Stomach (tissue), 9 donors: ENCODE data around the gene ECSCR. TPM values are rescaled to one million over a fixed set of nuclear protein-coding genes. Genes with fewer than 3 reads are reported as not detected.

Experiments
- DNase-seq, 2 donors: peaks; one replicate each; pipeline versions ENCODE4 v3.0.0 to v3.0.0-alpha.2; 2013 to 2019
- H3K27ac ChIP-seq, 5 donors: fragments of 200-600 bp in 4 of 5; sonication (generic) in 4 of 5; one replicate each; pipeline ENCODE4 v1.5.1; 2013 to 2019; ENCODE audit warnings: mild to moderate bottlenecking in 1 of 5, moderate library complexity in 1 of 5
- H3K27me3 ChIP-seq, 3 donors: fragments of 200-600 bp; sonication (generic); one replicate each; pipeline ENCODE4 v1.5.1; 2017 to 2019; ENCODE audit warnings: mixed run types in 1 of 3
- H3K36me3 ChIP-seq, 4 donors: fragments of 200-600 bp; sonication (generic); 1 replicate in 3 of 4; 2 replicates in 1 of 4; pipeline ENCODE4 v1.5.1; 2016 to 2019
- H3K4me1 ChIP-seq, 4 donors: fragments of 200-600 bp; sonication (generic); one replicate each; pipeline ENCODE4 v1.5.1; 2016 to 2019
- H3K4me3 ChIP-seq, 4 donors: fragments of 200-600 bp; sonication (generic) in 3 of 4; one replicate each; pipeline ENCODE4 v1.5.1; 2016 to 2019; ENCODE audit warnings: mild to moderate bottlenecking in 1 of 4
- H3K9me3 ChIP-seq, 4 donors: fragments of 200-600 bp; sonication (generic); one replicate each; pipeline ENCODE4 v1.5.1; 2016 to 2019
- EP300 ChIP-seq: sonication (generic); formaldehyde crosslinking; IDR thresholded peaks from one replicate; pipeline ENCODE4 v1.6.1; 2017; ENCODE audit warnings: antibody characterized with exemption
- POLR2A ChIP-seq, 4 donors: fragments of 450-650 bp; IDR thresholded peaks; one replicate each; pipeline ENCODE4 v1.6.1; 2016; ENCODE audit warnings: antibody characterized with exemption in 4 of 4, control low read depth in 2 of 4, mild to moderate bottlenecking in 1 of 4, moderate library complexity in 1 of 4
- POLR2AphosphoS5 ChIP-seq, 3 donors: sonication (generic); formaldehyde crosslinking; IDR thresholded peaks; one replicate each; pipeline ENCODE4 v1.6.1; 2016; ENCODE audit warnings: antibody characterized with exemption in 3 of 3
- WGBS, 5 donors: extraction: QIAGEN DNeasy Blood & Tissue Kit in 3 of 5; methylation state at CpG; one replicate each; pipeline versions ENCODE4 v1.1.5 to v1.1.7; 2013 to 2018; 5-methylcytosine and 5-hydroxymethylcytosine counted together
- intact Hi-C: fragments of 100-400 bp; cut with DNase I; formaldehyde crosslinking; loops from one replicate; pipeline ENCODE4 v1.15.1; 2023; ENCODE audit warnings: low total_unique reads
- polyA plus RNA-seq, 3 donors: library from polyadenylated mRNA; stranded (reverse); fragments of 200-250 nt; gene quantifications; one replicate each; pipeline ENCODE4 v1.2.3, GENCODE V29; 2013
- total RNA-seq, 5 donors: library from RNA; depleted of rRNA; stranded (reverse); fragments of >200 nt; gene quantifications; one replicate each; pipeline versions ENCODE4 v1.1.0 to v1.2.3, GENCODE V29; 2014 to 2016
- TF ChIP-seq, protein P1 (sequence below), 7 experiments: fragments of 450-650 bp in 4 of 7; fragments of 200-600 bp in 3 of 7; sonication (generic) in 3 of 7; IDR thresholded peaks; one replicate each; pipeline ENCODE4 v1.5.1; 2016 to 2019; ENCODE audit warnings: antibody characterized with exemption in 7 of 7, control low read depth in 2 of 7, mild to moderate bottlenecking in 1 of 7
- donor health status: healthy with polysubstance abuse.
- donor health status: Bipolar disorder and iron deficiency.
- donor health status: healthy.

The ECSCR gene
- total and polyA plus RNA-seq, 8 donors, result 5.4 to 15.2 (median 8.6) TPM; not detected in 2

DNA sequence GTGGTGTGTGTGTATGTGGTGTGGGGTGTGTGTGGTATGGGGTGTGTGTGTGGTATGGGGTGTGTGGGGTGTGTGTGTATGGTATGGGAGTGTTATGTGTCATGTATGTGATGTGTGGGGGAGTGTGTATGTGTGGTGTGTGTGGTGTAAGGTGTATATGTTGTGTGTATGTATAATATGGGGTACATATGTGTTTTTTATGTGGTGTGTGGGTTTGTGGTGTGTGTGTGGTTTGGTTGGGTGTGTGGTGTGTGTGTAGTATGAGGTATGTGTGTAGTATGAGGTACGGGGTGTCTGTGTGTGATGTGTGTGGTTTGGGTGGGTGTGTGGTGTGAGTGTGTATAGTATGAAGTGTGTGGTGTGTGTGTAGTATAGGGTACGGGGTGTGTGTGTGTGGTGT, 11.4 kb downstream of the ECSCR start:
- TF ChIP-seq EP300, result no peak
- TF ChIP-seq POLR2A (IDR thresholded peaks at IDR 0.05), result no peak
- TF ChIP-seq POLR2AphosphoS5 (IDR thresholded peaks at IDR 0.05), result no peak
- TF ChIP-seq, protein P1, sequence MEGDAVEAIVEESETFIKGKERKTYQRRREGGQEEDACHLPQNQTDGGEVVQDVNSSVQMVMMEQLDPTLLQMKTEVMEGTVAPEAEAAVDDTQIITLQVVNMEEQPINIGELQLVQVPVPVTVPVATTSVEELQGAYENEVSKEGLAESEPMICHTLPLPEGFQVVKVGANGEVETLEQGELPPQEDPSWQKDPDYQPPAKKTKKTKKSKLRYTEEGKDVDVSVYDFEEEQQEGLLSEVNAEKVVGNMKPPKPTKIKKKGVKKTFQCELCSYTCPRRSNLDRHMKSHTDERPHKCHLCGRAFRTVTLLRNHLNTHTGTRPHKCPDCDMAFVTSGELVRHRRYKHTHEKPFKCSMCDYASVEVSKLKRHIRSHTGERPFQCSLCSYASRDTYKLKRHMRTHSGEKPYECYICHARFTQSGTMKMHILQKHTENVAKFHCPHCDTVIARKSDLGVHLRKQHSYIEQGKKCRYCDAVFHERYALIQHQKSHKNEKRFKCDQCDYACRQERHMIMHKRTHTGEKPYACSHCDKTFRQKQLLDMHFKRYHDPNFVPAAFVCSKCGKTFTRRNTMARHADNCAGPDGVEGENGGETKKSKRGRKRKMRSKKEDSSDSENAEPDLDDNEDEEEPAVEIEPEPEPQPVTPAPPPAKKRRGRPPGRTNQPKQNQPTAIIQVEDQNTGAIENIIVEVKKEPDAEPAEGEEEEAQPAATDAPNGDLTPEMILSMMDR (IDR thresholded peaks at IDR 0.05), result no peak
- Histone ChIP-seq H3K27ac (no peak overlapping the region), H3K4me3 (no peak overlapping the region), H3K27me3 (no peaks in the 10 kb centered on the region), H3K36me3 (no peaks in the 10 kb centered on the region), H3K4me1 (no peaks in the 10 kb centered on the region), H3K9me3 (no peaks in the 10 kb centered on the region)
- WGBS, 5 donors, result 92 to 96% (median 95%) methylated on average over 2 of the region's 2 CpGs
- DNase-seq, result no peak
- intact Hi-C loops, result no loop called here

DNA sequence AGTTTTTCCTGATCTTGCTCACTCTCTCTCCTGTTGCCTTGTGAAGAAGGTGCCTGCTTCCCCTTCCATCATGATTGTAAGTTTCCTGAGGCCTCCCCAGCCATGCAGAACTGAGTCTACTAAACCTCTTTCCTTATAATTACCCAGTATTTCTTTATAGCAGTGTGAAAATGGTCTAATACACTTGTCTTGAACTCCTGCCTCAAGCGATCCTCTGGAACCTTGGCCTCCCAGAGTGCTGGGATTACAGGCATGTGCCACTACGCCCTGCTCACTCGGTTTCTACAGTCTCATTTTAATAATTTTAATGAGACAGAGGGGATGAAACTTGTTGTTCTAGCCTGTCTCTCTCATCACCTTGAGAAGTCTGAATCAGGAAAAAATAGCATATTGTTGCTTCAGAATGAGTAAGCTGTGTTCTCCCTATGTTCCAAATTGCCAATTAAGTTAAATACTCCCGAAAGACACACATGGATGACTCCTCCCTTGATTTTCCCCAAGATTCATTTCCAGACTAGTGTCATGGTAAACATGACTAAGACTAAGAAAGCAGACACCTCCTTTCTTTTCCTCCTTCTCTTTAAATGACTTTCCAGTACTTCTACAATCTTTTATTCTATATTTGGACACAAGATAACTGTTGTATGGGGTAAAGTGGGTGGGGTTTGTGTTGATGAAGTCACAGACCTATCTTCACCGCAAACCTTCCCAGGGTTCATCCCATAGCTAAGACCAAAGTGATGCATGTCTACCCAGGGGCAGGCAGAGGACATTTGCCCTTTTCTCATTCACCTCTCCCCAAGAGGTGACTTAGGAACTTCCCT, 15.4 kb downstream of the ECSCR start:
- 81 to 91% (median 86%) methylated on average over 5 of the region's 5 CpGs for WGBS, 5 donors
- TF ChIP-seq EP300 (no peak), POLR2A (IDR thresholded peaks at IDR 0.05) (no peak), POLR2AphosphoS5 (IDR thresholded peaks at IDR 0.05) (no peak)
- TF ChIP-seq, protein P1 (IDR thresholded peaks at IDR 0.05), result no peak
- intact Hi-C loops, result no loop called here
- H3K9me3 ChIP-seq, result no peaks in the 10 kb centered on the region
- no peaks in the 10 kb centered on the region for H3K4me1 ChIP-seq
- no peaks in the 10 kb centered on the region for H3K27me3 ChIP-seq
- no peak overlapping the region for H3K4me3 ChIP-seq
- no peak for DNase-seq
- no peaks in the 10 kb centered on the region for H3K36me3 ChIP-seq
- no peak overlapping the region for H3K27ac ChIP-seq

DNA sequence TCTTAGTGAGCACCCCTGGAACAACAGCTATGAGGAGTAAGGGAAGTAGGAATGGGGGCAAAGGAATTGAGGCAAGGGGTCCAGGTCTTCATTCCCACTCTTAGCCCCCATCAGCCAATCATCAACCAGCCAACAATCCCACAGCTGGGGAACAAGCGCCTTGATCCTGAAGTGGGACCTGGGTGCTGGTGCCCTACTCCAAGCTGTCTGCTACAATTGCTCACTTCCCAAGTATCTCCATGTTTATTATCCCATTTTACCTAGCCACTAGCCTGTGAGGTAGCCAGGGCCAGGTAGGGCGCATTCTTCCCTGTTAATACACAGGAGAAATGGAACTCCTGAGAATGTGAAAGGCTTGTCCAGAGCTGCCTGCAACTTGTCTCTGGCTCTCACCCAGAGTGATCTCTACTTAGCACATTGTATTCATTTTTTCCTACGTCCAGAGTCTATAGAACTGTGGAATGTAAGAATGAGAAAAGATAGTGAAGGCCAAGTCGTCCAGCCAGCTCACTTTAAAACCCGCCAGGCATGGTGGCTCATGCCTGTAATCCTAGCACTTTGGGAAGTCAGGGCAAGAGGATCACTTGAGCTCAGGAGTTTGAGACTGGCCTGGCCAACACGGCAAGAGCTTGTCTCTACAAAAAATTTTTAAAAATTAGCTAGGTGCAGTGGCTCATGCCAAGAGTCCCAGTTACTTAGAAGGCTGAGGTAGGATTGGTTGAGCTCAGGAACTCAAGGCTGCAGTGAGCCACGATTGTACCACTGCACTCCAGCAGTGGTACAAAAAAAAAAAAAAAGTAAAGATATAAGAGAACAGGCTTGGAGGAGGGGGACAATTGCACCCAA, 17.0 kb downstream of the ECSCR start:
- DNase-seq, result peak in 1 of 2 donors; percentile 64
- H3K27ac ChIP-seq, result no peak overlapping the region
- WGBS, 5 donors, result 39 to 57% (median 49%) methylated on average over 7 of the region's 7 CpGs

More for the DNA sequence above, 17.0 kb downstream of the ECSCR start:
- Histone ChIP-seq H3K4me3 (no peak overlapping the region), H3K36me3 (no peaks in the 10 kb centered on the region), H3K9me3 (no peaks in the 10 kb centered on the region), H3K27me3 (no peaks in the 10 kb centered on the region), H3K4me1 (no peaks in the 10 kb centered on the region)
- TF ChIP-seq POLR2AphosphoS5 (IDR thresholded peaks at IDR 0.05) (no peak), POLR2A (IDR thresholded peaks at IDR 0.05) (no peak)
- TF ChIP-seq, protein P1 (IDR thresholded peaks at IDR 0.05), result no peak
- intact Hi-C loops, result no loop called here
